AML-193 (cell line): ENCODE results near the gene ATP2C2.
"Not testable (repeated sequence)": the region's sequence is repeated elsewhere in the genome, so short reads cannot be mapped to it uniquely, and the experiment has no call there.

Experiments used
- DNase-seq, 2 experiments: peaks; one replicate each; lab custom pipeline; 2025; lab: John Stamatoyannopoulos, UW

The ATP2C2 gene

GRCh38 chr16:84368308-84368996, at the start of gene ATP2C2:
Gene ATP2C2 (plus strand): TSS chr16:84368538. CDS start chr16:84368616, 78 bp downstream.
- no peak for DNase-seq

DNA sequence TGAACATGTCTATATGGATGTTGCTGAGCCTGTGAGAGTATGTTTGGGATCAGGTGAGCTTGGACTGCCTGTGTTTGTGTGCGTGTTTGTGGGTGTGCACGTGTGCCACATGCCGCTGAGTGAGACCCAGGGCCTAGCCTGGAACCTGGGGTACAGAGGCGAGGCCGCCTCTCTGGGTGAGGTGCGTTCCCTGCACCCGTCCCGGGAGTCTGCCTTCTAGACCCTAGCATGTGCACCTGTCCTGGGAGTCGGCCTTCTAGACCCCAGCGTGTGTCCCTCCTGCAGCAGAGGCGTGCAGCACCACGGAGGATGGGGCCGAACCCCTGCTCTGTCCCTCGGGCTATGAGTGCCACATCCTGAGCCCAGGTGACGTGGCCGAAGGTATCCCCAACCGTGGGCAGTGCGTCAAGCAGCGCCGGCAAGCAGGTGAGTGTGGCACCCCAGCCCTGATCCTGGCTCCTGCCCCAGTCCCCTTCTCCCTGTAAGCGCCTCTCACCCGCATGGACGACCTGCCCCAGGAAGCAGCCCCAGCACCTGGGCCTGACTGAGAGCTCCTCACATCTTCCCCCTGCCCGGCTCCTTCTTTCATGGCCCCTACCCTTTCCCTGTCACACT, 49.1 kb upstream of the ATP2C2 start:
- DNase-seq = no peak

DNA sequence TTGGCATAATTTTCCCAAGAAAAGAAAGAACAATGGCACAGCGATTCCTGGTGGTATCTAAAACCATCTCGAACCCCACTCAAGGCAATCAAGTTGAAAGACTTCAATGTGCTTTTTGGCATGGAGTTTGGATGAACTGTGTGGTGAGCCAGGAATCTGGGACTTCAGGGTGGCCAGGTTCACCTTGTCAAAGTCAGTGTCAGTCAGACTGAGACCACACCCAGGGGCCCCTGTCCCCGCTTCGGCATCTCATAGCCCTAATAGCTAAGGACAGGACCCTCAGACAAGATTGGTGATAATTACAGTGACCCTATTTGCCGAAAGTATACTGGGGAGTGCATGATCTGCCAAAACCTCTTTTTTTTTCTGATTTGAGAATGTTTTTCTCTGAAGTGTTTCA, 47.8 kb upstream of the ATP2C2 start:
- no peak for DNase-seq

- no peak for DNase-seq
Measured at GRCh38 chr16:84321932-84322331, 46.4 kb upstream of the ATP2C2 start.

- no peak for DNase-seq
Measured at GRCh38 chr16:84322749-84323148, 45.6 kb upstream of the ATP2C2 start.

GRCh38 chr16:84323606-84324005, 44.7 kb upstream of the ATP2C2 start:
- DNase-seq = no peak

DNA sequence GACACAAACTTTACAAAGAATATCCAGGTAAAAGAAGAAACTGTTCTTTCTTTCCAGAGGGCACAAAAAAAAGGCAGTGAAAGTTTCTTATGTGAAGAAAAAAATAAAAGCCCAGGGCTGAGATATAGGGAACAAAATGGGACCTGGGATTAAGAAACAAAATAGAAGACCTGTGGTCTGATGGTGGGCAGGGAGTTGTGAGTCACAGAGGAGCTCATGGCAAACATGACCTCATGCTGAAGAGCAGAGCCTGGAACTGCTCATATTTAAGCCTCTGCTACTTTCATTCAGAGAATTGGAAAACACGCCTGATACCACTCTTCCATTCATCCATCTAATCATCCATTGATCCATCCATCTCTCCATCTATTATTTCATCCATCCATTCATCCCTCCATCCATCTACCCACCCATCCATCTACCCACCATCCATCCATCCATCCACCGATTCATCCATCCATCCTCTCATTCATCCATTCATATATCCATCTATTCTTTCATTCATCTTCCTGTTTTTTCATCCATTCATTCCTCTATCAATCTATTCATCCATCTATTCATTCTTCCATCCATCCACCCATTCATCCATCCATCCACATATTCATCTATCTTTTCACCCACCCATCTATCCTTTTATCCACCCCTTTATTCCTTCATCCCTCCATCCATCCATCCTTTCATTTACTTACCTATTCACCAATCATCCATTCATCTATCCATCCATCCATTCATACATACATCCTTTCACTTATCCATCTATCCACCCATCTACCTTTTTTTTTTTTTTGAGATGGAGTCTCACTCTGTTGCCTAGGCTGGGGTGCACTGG, 43.7 kb upstream of the ATP2C2 start:
- no peak for DNase-seq

DNA sequence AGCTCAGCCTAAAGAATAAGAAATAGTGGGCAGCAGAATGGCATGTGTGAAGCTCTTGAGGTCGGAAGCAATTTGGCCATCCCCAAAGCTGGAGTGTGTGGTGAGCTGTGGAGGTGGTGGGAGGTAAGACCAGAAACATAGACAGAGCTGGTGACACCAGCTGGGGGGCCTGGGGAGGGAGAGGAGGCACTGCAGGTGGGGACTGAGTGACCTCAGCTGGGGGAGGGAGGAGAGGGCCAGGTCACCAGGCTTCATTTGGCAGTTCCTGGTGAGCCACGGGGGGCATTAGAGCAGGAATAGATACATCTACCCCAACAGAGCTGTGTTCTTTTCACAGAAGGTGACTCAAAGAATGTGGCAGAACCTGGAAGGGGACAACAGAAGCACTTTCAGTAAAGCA, 41.8 kb upstream of the ATP2C2 start:
- DNase-seq = no peak

DNA sequence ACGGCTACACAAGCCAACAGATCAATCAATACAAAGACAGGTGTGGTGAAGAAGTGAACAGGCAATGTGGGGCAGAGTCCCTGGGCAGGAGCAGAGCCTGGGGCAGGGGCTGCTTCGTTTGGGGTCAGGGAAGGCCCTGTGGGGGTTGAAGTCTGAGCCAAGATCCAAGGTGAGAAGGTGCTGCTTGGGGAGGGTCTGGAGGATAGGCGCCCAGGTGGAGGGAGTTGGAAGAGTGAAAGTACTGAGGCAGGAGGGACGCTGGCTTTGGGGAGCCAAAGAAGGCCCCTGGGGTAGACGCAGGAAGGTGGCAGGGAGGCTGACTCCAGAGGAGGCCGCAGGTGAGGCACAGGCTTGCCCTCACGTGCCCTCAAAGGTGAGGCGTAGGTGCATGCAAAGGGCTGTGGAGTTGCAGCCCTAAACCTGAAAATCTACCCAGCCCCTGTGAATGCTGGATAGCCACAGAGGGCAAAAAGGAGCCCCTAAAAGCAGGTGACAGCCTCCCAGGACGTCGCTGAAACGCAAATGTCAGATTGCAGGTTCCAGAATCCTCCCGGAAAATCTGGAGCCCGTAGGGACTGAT, 40.3 kb upstream of the ATP2C2 start:
- no peak for DNase-seq

GRCh38 chr16:84329016-84329415, 39.3 kb upstream of the ATP2C2 start:
- no peak for DNase-seq

- no peak for DNase-seq
Measured at GRCh38 chr16:84329843-84330684, 38.3 kb upstream of the ATP2C2 start.

DNA sequence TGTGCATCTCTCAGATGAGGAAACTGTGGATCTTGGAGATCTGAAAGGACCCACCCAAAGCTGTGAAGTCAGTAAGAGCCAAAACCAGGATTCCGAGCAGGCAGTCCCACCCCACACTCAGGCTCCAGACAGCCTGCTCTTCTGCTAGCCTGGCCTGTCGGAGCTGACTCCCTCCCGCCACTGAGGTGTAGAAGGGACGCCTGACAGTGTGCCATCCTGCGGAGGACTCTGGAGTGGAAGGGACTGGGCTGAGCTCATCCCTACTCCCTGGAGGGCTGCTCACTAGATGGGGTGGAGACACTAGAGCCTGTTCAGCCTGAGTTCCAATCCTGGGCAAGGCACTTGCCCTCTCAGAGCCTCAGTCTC, 37.7 kb upstream of the ATP2C2 start:
- no peak for DNase-seq

- DNase-seq = no peak
Measured at GRCh38 chr16:84331998-84332780, 36.1 kb upstream of the ATP2C2 start.

DNA sequence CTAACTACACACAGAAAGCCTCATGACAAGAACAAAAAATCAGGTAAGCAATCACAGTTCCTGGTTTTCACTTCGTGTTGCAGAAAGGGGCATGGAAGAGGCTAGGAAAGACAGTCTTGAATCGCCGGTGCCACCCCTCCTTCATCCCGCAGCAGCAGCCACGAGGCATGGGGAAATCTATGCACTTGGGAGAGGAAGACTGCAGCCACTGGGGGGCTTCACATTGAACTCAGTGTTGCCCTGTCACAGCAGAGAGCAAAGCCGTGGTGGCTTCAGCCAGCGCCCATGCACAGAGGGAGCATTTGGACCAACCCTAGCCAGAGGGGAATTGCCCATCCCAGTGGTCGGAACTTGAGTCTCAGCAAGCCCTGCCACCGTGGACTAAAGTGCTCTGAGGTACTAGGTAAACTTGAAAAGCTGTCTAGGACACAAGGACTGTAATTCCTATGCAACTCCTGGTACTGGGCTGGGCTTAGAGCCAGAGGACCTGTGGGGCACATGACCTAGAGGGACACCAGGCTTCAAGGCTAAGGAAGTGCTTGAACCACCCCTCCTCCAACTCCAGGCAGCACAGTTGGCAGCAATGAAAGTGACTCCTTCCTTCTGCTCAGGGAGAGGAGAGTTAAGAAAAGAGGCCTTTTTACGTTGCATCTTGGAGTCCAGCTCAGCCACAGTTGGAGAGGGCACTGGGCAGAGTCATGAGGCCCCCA, 35.2 kb upstream of the ATP2C2 start:
- no peak for DNase-seq

DNA sequence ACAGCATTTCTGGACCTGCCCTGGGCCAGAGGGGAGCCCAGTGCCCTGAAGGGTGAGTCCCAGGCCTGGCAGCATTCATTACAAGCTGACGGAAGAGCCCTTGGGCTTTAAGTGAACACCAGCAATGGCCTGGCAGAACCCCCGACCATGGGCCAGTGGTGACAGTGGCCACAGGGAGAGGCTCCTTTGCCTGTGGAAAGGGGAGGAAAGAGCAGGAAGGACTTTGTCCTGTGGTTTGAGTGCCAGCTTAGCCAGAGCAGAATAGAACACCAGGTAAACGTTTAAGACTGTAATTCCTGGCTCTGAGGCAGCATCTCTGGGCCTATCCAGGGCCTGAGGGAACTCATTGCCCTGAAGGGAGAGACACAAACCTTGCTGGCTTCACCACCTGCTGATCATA, 34.3 kb upstream of the ATP2C2 start:
- DNase-seq = no peak

GRCh38 chr16:84334482-84334881, 33.9 kb upstream of the ATP2C2 start:
- DNase-seq = no peak

DNA sequence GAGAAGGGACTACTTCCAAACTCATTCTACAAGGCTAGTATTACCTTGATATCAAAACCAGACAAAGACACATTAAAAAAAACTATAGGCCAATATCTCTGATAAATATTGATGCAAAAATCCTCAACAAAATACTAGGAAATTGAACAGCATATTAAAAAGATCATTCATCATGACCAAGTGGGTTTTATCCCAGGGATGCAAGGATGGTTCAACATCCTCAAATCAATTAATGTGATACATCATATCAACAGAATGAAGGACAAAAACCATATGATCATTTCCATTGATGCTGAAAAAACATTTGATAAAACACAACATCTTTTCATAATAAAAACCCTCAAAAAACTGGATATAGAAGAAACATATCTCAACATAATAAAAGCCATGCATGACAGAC, 31.1 kb upstream of the ATP2C2 start:
- DNase-seq = not testable (repeated sequence)

DNA sequence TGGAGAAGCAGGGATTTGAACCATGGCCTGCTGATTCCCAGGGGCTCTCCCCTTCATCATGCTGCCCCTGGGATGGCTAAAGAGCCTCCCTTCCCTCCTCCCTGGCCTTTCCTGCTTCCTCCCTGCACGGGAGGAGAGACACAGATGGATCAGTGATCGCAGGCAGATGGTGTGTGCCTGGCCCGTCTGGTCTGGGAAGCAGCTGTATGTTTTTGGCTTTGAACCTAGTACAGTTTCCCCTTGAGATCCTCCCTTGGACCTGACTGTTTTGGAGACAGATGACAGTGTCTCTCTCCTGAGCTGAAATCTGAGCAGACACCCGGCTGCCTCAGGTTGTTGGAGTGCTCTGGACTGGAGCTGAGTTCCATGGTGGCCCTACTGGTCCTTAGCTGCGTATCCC, 29.0 kb upstream of the ATP2C2 start:
- DNase-seq = no peak

DNA sequence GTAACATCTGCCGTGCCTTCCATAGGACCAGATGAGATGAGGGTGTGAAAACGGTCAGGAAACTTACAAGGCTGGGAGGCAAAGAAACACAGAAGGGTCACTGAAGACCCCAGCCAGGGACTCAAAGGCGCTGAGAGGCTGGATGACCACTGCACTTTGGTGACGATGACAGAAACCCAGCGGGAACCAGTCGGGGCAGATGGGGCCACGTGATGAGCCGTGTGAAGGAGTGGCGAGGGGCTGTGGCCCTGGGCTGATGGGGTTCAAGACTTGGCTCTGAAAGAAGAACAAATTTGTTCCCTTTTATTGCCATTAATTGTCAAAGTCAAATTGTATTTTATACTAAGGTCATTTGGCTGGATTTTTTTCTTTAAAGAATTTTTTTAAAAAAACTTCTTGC, 28.6 kb upstream of the ATP2C2 start:
- no peak for DNase-seq

DNA sequence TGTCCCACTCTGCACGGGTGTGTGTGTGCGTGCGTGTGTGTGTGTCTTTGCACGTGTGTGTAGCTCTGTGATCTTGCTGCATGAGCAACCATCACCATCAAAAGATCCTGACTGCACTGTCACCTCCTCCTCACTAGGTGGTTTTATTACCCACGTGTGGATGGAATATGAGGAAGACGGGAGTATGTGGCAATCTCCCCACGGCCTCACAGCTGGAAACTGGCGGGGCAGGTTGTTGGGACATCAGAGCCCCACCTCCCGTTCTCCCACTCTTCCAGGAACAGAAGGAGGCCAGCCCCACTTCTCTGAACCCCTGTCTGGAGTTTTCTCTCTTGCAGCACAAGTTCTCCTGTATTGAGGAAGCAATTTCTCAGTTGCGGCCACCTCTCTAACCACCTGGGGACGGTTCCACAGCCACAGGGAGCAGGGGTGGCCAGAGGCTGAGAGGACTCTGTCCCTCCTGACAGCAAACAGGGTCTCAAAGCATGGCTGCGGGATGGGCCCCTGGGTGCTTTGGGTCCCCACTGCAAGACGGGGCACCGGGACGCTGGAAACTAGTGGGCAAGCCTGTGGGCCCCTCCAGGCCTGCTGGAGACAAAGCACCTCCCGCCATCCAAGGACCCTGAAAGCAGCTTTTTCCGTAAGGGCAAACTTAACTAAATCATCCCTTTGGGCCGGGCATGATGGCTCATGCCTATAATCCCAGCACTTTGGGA, 27.9 kb upstream of the ATP2C2 start:
- peak in 1 of 2 experiments; percentile 23 for DNase-seq
